ENCODE results near the gene THEM5. TPM values are rescaled to one million over a fixed set of nuclear protein-coding genes. Genes with fewer than 3 reads are reported as not detected.
"Not testable (repeated sequence)": the region's sequence is repeated elsewhere in the genome, so short reads cannot be mapped to it uniquely, and the experiment has no call there.

The THEM5 gene, protein sequence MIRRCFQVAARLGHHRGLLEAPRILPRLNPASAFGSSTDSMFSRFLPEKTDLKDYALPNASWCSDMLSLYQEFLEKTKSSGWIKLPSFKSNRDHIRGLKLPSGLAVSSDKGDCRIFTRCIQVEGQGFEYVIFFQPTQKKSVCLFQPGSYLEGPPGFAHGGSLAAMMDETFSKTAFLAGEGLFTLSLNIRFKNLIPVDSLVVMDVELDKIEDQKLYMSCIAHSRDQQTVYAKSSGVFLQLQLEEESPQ
- total RNA-seq = not detected

DNA sequence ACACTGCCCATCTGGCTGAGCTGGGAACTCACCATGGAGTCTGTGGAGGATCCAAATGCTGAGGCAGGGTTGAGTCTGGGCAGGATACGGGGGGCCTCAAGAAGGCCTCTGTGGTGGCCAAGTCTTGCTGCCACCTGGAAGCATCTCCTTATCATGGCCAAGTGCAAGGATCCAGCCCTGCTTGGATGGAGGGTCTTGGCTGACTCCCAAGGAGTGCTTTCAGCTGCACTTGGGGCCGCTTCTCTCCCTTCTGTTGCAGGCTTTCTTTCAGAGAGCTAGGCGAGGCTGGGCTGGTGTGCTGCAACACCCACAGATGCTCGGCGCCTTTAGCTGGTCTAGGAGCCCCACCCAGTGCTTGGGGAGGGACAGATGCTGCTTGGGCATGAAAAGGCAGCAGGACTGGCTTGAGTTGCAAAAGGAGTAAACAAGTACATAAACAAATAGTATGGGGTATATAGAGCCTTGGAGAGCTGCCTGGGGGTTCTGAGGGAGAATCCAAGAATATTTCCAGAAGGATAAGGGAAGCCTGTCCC is at the start of gene THEM5:
THEM5 (minus strand) TSS at position 302 of the 533 bp plus-strand sequence; CDS start at position 155, 147 bp downstream.
- ChIA-PET CTCF (interaction anchor here (1.0 kb wide), 1 partner anchor 260 kb away, joined by 3 read pairs; no protein-coding TSS in a partner anchor), POLR2A (no interaction called here)
- H3K27ac Mint-ChIP-seq = no peak within 1 kb of the TSS
- H3K9me3 Mint-ChIP-seq = no peaks in the 10 kb centered on the region
- DNase-seq (peak; percentile 25), ATAC-seq (no peak)
- no peaks in the 10 kb centered on the region for H3K27me3 Mint-ChIP-seq
- intact Hi-C loops (cut with micrococcal nuclease) = no loop called here
- H3K4me1 Mint-ChIP-seq (ENCODE audit: low read depth) = peaks cover 10% of the 10 kb centered on the region
- TF ChIP-seq CTCF (IDR thresholded peaks at IDR 0.05) = no peak
- peaks cover 5% of the 10 kb centered on the region for H3K36me3 Mint-ChIP-seq (ENCODE audit: low read depth)
- no peak within 1 kb of the TSS for H3K4me3 Mint-ChIP-seq

GRCh38 chr1:151902858-151903257 is 49.3 kb upstream of the THEM5 start:
- no peak overlapping the region for H3K27ac Mint-ChIP-seq
- no peak for TF ChIP-seq CTCF (IDR thresholded peaks at IDR 0.05)
- H3K36me3 Mint-ChIP-seq (ENCODE audit: low read depth) = peaks cover 80% of the 10 kb centered on the region
- intact Hi-C loops (cut with micrococcal nuclease) = no loop called here
- H3K4me3 Mint-ChIP-seq = no peak overlapping the region
- CTCF ChIA-PET = interaction anchor here (1.0 to 1.6 kb wide), 3 partner anchors 15 to 98 kb away, joined by 3 to 4 read pairs (median 3); no protein-coding TSS in a partner anchor
- H3K4me1 Mint-ChIP-seq (ENCODE audit: low read depth) = peaks cover 69% of the 10 kb centered on the region
- no peak for DNase-seq
- H3K27me3 Mint-ChIP-seq = no peaks in the 10 kb centered on the region
- peaks cover 35% of the 10 kb centered on the region for H3K9me3 Mint-ChIP-seq
- POLR2A ChIA-PET = no interaction called here
- no peak for ATAC-seq

DNA sequence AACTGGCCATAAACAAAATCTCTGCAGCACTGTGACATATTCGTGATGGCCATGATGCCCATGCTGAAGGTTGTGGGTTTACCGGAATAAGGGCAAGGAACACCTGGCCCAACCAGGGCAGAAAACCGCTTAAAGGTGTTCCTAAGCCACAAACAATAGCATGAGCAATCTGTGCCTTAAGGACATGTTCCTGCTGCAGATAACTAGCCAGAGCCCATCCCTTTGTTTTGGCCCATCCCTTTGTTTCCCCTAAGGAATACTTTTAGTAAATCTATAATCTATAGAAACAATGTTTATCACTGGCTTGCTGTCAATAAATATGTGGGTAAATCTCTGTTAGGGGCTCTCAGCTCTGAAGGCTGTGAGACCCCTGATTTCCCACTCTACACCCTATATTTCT is 47.3 kb upstream of the THEM5 start:
- ChIA-PET POLR2A (interaction anchor here (4.5 kb wide), 1 partner anchor 7 kb away, joined by 33 read pairs; the partner anchor contains the start of gene THEM4), CTCF (interaction anchor here (1.2 to 1.6 kb wide), 2 partner anchors 12 to 34 kb away, joined by 5 to 6 read pairs; no protein-coding TSS in a partner anchor)
- H3K4me1 Mint-ChIP-seq (ENCODE audit: low read depth) = peaks cover 73% of the 10 kb centered on the region
- peaks cover 27% of the 10 kb centered on the region for H3K9me3 Mint-ChIP-seq
- ATAC-seq; H3K27ac Mint-ChIP-seq; H3K27me3 Mint-ChIP-seq; DNase-seq; intact Hi-C loops (cut with micrococcal nuclease); H3K4me3 Mint-ChIP-seq: not testable (repeated sequence)
- peaks cover 72% of the 10 kb centered on the region for H3K36me3 Mint-ChIP-seq (ENCODE audit: low read depth)

- CTCF ChIA-PET = interaction anchor here (0.7 to 4.2 kb wide), 8 partner anchors 8 to 103 kb away, joined by 3 to 27 read pairs (median 4); partner anchors contain the start of gene THEM4
- H3K4me1 Mint-ChIP-seq (ENCODE audit: low read depth) = peaks cover 55% of the 10 kb centered on the region
- H3K27me3 Mint-ChIP-seq = no peaks in the 10 kb centered on the region
- intact Hi-C loops (cut with micrococcal nuclease) = no loop called here
- peak; percentile 66 for ATAC-seq
- H3K27ac Mint-ChIP-seq = peak overlapping the region; percentile 88
- no peak for TF ChIP-seq CTCF (IDR thresholded peaks at IDR 0.05)
- H3K36me3 Mint-ChIP-seq (ENCODE audit: low read depth) = peaks cover 65% of the 10 kb centered on the region
- POLR2A ChIA-PET = interaction anchor here (1.7 to 4.5 kb wide), 2 partner anchors 9 to 13 kb away, joined by 5 to 33 read pairs; partner anchors contain the start of gene THEM4
- DNase-seq = peak; percentile 44
- H3K9me3 Mint-ChIP-seq = peaks cover 22% of the 10 kb centered on the region
- H3K4me3 Mint-ChIP-seq = peak overlapping the region; percentile 22
Observed at GRCh38 chr1:151898519-151898991, 45.0 kb upstream of the THEM5 start.

DNA sequence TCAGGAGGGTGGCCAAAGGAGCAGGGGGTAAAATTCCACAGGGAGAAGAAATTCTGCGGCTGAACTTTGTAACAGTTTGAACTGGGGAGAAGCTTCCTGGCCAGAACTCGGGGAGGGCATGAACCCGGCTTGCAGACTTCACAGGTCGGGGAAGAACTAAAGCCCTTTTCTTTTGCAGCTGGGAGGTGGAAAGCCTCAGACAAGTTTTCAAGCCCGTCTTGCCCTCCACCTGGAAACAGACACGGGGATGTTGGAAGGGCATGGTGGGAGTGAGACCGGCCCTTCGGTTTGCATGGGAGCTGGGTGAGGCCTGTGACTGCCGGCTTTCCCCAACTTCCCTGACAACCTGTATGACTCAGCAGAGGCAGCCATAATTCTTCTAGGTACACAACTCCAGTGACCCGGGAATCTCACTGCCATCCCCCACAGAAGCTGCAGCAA is 44.5 kb upstream of the THEM5 start:
- Mint-ChIP-seq H3K4me1 (ENCODE audit: low read depth) (peaks cover 52% of the 10 kb centered on the region), H3K4me3 (peak overlapping the region; percentile 22), H3K9me3 (peaks cover 20% of the 10 kb centered on the region), H3K27ac (peak overlapping the region; percentile 88), H3K27me3 (no peaks in the 10 kb centered on the region), H3K36me3 (ENCODE audit: low read depth) (peaks cover 67% of the 10 kb centered on the region)
- DNase-seq = no peak
- CTCF ChIA-PET = interaction anchor here (0.7 to 4.2 kb wide), 8 partner anchors 7 to 103 kb away, joined by 3 to 27 read pairs (median 3); partner anchors contain the start of gene THEM4
- ATAC-seq = no peak
- intact Hi-C loops (cut with micrococcal nuclease) = no loop called here
- POLR2A ChIA-PET = interaction anchor here (1.7 to 4.5 kb wide), 2 partner anchors 10 to 13 kb away, joined by 5 to 33 read pairs; partner anchors contain the start of gene THEM4
- no peak for TF ChIP-seq CTCF (IDR thresholded peaks at IDR 0.05)

Data from activated CD8-positive, alpha-beta T cell treated with anti-CD3 and anti-CD28 coated beads for 36 hours (primary cell).